Fibroblast of the aortic adventitia (primary cell): ENCODE measurements around the gene CDX4. TPM values are rescaled to one million over a fixed set of nuclear protein-coding genes. Genes with fewer than 3 reads are reported as not detected.
"Not testable (repeated sequence)": the region's sequence is repeated elsewhere in the genome, so short reads cannot be mapped to it uniquely, and the experiment has no call there.

Source experiments
- DNase-seq: peaks from one replicate; pipeline ENCODE4 v3.0.0-alpha.2; 2010; ENCODE audit warnings: low read depth
- H3K4me3 ChIP-seq: 2 replicates; pipeline ENCODE4 v1.5.1; 2011; ENCODE audit warnings: low read depth, mild to moderate bottlenecking, control low read depth, low read length, moderate library complexity
- total RNA-seq: library from RNA; depleted of rRNA; stranded (reverse); fragments of >200 nt; gene quantifications from 2 replicates; pipeline ENCODE4 v1.2.3, GENCODE V29; 2012; ENCODE audit warnings: low replicate concordance
- TF ChIP-seq, protein P1 (sequence below): IDR thresholded peaks from 2 replicates; pipeline ENCODE4 v1.5.1; 2011; ENCODE audit warnings: mild to moderate bottlenecking, low read length, control low read depth, inconsistent platforms; ENCODE audit not compliant: insufficient read depth

Gene CDX4
- total RNA-seq, 1 donor: not detected

DNA sequence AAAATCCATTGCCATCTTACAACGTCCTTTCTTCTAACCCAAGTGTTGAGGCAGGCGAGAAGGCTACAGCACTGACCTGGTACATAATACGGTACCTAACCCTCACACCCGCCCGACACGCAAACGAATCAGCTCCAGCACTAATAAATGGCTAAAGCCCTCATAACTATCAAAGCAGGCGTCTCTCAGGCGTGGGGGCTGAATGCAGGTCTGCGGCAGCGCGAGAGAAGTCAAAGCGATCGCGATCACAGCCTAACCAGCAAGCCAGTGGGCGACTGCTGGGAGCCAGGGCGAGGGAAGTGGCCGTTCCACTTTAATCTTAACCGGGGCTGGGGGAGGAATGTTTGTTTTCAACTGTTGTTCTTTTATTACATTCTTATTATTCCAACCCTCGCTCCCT, 1.5 kb downstream of the CDX4 start:
- DNase-seq: no peak
- H3K4me3 ChIP-seq: no peak overlapping the region
- TF ChIP-seq, protein P1, sequence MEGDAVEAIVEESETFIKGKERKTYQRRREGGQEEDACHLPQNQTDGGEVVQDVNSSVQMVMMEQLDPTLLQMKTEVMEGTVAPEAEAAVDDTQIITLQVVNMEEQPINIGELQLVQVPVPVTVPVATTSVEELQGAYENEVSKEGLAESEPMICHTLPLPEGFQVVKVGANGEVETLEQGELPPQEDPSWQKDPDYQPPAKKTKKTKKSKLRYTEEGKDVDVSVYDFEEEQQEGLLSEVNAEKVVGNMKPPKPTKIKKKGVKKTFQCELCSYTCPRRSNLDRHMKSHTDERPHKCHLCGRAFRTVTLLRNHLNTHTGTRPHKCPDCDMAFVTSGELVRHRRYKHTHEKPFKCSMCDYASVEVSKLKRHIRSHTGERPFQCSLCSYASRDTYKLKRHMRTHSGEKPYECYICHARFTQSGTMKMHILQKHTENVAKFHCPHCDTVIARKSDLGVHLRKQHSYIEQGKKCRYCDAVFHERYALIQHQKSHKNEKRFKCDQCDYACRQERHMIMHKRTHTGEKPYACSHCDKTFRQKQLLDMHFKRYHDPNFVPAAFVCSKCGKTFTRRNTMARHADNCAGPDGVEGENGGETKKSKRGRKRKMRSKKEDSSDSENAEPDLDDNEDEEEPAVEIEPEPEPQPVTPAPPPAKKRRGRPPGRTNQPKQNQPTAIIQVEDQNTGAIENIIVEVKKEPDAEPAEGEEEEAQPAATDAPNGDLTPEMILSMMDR: no peak

DNA sequence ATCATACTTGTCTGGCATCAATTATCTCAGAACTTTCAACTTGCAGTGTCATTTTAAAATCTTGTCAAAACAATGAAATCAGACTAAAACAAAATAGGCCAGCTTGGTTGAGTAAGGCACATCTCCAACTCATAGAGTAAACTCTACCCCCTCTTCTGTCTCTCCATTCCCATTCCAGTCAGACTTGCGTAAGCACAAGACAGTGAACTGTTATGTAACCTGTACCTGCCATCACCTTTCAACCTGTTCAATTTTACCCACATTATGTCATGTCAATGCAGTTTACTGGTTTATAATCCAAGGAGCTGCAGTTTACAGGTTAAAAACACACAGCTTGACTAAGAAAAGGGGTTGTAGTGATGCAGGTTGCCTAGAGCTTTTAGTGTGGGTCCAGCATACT, 8.3 kb downstream of the CDX4 start:
- TF ChIP-seq, protein P1: no peak
- H3K4me3 ChIP-seq: no peak overlapping the region
- no peak for DNase-seq

DNA sequence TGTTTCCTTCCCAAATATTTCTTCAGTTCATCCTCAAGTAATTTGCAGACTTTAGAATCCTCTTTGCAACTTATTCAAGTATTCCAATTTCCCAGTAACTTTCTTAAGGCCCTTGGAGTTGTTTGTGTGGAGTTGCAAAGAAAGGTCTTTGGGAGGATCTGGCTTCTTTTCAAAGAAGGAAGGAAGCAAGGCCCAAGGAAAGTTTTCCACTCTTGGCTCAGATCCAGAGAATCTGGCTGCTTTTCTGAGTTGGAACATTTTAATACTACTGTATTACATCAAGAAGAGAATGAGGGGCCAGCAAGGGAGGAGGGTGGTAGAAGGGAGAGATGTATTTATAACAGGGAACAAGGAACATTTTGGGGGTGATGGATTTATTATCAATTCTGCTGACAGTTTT, 10.5 kb downstream of the CDX4 start:
- no peak for DNase-seq
- no peak overlapping the region for H3K4me3 ChIP-seq
- TF ChIP-seq, protein P1: no peak

DNA sequence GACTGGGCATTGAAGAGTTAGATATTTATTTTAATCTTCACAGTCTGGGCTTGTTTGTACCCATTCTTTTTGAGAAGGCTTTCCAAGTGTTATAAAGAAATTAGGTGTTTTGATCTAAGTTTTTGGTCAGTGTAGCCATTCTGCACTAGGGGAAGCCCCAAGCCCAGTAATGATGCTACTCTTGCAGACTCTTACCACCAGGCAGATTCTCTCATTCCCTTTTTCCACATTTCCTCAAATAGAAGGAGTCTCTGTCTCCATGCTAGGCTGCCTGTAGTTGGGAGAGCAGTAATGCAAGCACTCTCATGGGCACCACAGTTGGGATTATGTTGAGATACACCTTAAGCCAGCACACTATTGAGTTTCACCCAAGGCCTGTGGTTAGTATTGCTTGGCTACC, 21.5 kb downstream of the CDX4 start:
- H3K4me3 ChIP-seq: no peak overlapping the region
- no peak for DNase-seq
- TF ChIP-seq, protein P1: no peak

DNA sequence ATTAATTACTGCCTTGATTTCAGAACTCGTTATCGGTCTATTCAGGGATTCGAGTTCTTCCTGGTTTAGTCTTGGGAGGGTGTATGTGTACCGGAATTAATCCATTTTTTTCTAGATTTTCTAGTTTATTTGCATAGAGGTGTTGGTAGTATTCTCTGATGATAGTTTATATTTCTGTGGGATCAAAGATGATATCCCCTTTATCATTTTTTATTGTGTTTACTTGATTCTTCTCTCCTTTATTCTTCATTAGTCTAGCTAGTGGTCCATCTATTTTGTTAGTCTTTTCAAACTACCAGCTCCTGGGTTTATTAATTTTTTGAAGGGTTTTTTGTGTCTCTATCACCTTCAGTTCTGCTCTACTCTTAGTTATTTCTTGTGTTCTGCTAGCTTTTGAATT, 32.1 kb downstream of the CDX4 start:
- TF ChIP-seq, protein P1: no peak
- DNase-seq: no peak
- no peak overlapping the region for H3K4me3 ChIP-seq

DNA sequence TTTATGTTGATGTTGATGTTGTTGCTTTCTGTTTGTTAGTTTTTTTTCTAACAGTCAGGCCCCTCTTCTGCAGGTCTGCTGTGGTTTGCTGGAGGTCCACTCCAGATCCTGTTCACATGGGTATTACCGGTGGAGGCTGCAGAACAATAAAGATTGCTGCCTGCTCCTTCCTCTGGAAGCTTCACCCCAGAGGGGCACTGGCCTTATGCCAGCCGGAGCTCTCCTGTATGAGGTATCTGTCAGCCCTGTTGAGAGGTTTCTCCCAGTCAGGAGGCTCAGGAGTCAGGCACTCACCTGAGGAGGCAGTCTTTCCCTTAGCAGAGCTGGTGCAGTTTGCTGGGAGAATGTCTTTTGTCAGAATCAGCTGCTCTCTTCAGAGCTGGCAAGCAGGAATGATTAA, 34.7 kb downstream of the CDX4 start:
- no peak for DNase-seq
- TF ChIP-seq, protein P1: no peak
- no peak overlapping the region for H3K4me3 ChIP-seq

DNA sequence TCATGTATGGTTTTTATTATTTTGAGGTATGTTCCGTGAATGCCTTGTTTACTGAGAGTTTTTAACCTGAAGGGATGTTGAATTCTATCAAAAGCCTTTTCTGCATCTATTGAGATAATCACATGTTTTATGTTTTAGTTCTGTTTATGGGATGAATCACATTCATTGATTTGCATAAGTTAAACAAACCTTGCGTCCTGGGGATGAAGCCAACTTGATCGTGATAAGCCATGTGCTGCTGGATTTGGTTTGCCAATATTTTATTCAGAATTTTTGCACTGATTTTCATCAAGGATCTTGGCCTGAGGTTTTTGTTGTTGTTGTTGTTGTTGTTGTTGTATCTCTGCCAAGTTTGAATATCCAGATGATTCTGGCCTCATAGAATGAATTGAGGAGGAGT, 43.8 kb downstream of the CDX4 start:
- no peak for DNase-seq
- no peak overlapping the region for H3K4me3 ChIP-seq
- TF ChIP-seq, protein P1: no peak

DNA sequence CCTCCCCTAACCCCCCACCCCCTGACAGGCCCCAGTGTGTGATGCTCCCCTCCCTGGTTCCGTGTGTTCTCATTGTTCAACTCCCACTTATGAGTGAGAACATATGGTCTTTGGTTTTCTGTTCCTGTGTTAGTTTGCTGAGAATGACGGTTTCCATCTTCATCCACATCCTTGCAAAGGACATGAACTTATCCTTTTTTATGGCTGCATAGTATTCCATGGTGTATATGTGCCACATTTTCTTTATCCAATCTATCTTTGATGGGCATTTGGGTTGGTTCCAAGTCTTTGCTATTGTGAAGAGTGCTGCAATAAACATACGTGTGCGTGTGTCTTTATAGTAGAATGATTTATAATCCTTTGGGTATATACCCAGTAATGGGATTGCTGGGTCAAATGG, 45.3 kb downstream of the CDX4 start:
- DNase-seq, H3K4me3 ChIP-seq: not testable (repeated sequence)
